ENCODE measurements around the gene CFAP57.

GRCh38 chr1:43194509-43194908, 22.4 kb downstream of the CFAP57 start:
- TF ChIP-seq, protein P1, sequence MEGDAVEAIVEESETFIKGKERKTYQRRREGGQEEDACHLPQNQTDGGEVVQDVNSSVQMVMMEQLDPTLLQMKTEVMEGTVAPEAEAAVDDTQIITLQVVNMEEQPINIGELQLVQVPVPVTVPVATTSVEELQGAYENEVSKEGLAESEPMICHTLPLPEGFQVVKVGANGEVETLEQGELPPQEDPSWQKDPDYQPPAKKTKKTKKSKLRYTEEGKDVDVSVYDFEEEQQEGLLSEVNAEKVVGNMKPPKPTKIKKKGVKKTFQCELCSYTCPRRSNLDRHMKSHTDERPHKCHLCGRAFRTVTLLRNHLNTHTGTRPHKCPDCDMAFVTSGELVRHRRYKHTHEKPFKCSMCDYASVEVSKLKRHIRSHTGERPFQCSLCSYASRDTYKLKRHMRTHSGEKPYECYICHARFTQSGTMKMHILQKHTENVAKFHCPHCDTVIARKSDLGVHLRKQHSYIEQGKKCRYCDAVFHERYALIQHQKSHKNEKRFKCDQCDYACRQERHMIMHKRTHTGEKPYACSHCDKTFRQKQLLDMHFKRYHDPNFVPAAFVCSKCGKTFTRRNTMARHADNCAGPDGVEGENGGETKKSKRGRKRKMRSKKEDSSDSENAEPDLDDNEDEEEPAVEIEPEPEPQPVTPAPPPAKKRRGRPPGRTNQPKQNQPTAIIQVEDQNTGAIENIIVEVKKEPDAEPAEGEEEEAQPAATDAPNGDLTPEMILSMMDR (conservative IDR thresholded peaks at IDR 0.05; ENCODE audit: low read length) = no peak
- TF ChIP-seq EZH2phosphoT487 (IDR thresholded peaks at IDR 0.05; ENCODE audit: borderline replicate concordance) = no peak
